ENCODE data around the gene SPON1.
A peak's percentile ranks its signal among the peaks of the same experiment; 100 is the strongest.

The SPON1 gene

GRCh38 chr11:14186046-14186775 lies 223.7 kb downstream of the SPON1 start:
- TF ChIP-seq ZFX (IDR thresholded peaks at IDR 0.05; ENCODE audit: borderline replicate concordance) (no peak), CTCF (IDR thresholded peaks at IDR 0.05) (no peak)
- no peak overlapping the region for H3K27ac ChIP-seq

GRCh38 chr11:14189874-14190273 lies 227.4 kb downstream of the SPON1 start:
- TF ChIP-seq CTCF (IDR thresholded peaks at IDR 0.05) (no peak), ZFX (IDR thresholded peaks at IDR 0.05; ENCODE audit: borderline replicate concordance) (no peak)
- H3K27ac ChIP-seq: no peak overlapping the region

DNA sequence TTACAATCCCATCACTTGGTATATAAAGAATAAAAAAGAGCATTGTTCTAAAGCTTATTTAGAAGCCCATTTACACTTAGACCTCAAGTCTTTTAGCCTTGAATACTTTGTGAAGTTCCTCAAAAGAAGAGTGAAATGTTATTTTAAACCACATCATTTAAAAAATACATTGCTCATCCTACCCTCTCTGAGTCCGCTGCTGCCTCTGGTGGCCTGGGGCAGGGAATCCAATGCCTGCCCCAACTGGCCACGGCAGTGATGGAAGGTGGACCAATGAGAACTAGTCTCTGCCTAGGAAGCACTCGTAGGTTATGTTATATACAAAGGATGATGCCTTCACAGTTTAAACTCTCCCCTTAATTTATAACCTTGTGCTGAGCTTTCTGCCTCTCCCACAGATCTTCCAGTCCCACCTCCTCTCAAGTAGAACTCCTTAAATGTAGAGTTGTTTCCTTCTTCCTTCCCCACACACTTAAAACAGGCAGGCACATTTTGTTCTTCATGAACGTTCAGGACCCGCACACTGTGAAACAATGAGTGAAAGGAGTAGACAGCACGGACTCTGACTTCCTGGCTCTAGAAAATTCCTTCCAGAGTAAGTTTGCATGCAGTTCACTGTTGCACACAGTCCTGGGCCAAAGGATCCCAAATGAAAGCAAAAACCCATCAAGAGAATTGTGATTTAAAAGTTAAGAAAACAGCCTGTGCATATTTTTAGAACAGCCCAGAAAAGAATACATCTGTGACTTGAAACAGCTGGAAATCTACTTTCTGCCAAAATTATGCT lies 228.7 kb downstream of the SPON1 start:
- no peak overlapping the region for H3K27ac ChIP-seq
- TF ChIP-seq CTCF (IDR thresholded peaks at IDR 0.05) (peak; percentile 18; the same call in 1 of the 2 replicates), ZFX (IDR thresholded peaks at IDR 0.05; ENCODE audit: borderline replicate concordance) (no peak)

DNA sequence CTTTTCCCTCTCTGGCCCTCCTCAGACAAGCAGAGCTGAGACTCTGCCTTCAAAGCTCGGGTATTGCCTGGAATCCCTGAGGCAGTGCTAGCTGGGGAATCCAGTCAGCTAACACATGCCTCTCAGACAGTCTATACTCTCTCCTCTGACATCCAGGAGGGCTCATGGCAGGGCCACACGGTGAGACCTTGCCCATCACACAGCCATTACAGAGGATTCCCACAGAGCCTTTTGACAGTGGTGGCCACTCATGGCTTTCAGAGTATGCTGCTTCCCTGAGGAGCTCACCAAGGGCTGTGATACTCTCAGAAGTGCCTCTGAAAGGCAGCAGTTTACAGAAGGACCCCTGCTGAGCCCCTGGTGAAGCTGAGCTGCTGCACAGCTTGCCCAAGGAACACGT lies 231.1 kb downstream of the SPON1 start:
- no peak for TF ChIP-seq CTCF (IDR thresholded peaks at IDR 0.05)
- no peak for TF ChIP-seq ZFX (IDR thresholded peaks at IDR 0.05; ENCODE audit: borderline replicate concordance)
- H3K27ac ChIP-seq: no peak overlapping the region

DNA sequence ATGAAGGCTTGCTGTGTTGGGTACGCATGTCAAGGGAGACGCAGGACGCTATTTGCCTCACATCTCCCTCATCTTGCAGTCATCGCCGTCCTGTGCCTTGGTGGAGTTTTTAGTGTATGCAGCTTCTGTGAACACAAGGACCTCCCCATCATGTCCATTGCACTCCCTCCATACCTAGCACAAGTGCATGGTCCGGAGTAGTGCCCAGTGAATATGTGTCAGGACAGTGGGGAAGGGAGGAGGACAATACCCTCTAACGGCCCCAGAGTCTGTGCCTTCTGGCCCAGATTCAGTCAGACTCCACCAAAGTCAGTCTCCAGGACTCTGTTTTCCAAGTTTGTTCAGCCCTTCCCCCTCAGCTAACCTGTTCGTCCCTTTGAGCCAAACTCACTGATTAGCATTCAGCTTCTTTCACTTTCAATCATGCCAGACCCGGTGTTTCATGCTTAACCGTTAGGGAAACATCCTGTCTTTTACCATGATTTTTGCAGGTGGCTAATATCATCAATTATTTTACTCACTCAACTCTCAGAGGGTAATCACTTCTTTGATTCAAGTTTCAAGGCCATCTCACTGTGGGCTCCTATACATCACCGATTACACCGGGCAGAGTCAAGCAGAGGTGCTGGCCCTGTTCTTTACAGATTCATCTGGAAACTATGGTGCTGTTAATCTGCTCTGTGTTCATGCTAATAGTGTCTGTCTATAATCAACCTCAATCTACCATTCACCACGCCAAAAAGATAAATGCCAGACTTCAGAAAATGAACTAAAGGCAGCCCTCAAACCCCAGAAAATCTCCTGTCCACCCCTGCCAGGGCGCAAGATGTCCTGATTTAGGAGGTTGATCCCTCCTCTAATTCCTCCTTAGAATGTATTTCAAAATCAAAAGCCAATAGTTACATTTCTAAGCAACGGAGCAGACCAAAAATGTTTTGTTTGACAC lies 240.0 kb downstream of the SPON1 start:
- H3K27ac ChIP-seq: no peak overlapping the region
- no peak for TF ChIP-seq CTCF (IDR thresholded peaks at IDR 0.05)
- no peak for TF ChIP-seq ZFX (IDR thresholded peaks at IDR 0.05; ENCODE audit: borderline replicate concordance)

DNA sequence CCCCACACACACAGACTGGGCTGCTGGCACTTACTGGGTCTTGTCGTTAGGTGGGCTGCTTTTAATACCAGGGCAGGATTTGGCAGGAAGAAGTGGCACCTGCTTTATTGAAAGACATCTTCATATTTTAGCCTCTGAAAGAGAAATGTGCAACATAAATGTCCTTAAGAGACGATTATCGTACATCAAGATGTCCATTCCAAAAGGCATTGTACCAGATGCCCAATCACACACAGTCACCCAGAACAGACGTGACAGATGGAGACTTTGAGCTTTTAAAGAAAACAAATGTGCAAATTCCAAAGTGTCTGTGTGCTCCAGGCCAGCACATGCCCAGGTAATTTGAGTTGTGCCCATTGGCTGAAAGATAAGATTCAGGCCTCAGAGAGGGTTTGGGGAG lies 240.8 kb downstream of the SPON1 start:
- H3K27ac ChIP-seq: no peak overlapping the region
- TF ChIP-seq ZFX (IDR thresholded peaks at IDR 0.05; ENCODE audit: borderline replicate concordance) (no peak), CTCF (IDR thresholded peaks at IDR 0.05) (no peak)
